ENCODE measurements around the gene CD300LG. TPM values are rescaled to one million over a fixed set of nuclear protein-coding genes. Genes with fewer than 3 reads are reported as not detected.
"Not testable (repeated sequence)": the region's sequence is repeated elsewhere in the genome, so short reads cannot be mapped to it uniquely, and the experiment has no call there.

Gene CD300LG
- total RNA-seq, 1 donor from 2014 or later = 5.4 TPM

GRCh38 chr17:43882761-43883415, 35.9 kb downstream of the CD300LG start:
- Mint-ChIP-seq H3K4me1 (ENCODE audit: unreplicated experiment) (peaks cover 4% of the 10 kb centered on the region), H3K9me3 (ENCODE audit: unreplicated experiment) (no peaks in the 10 kb centered on the region), H3K4me3 (ENCODE audit: unreplicated experiment) (no peak overlapping the region), H3K36me3 (ENCODE audit: low read depth, unreplicated experiment) (peaks cover 4% of the 10 kb centered on the region), H3K27ac (ENCODE audit: unreplicated experiment) (no peak overlapping the region), H3K27me3 (ENCODE audit: unreplicated experiment) (peaks cover 4% of the 10 kb centered on the region)
- no peak for DNase-seq (ENCODE audit: low spot score)
- TF ChIP-seq CTCF (IDR thresholded peaks at IDR 0.05; ENCODE audit: unreplicated experiment) = no peak

GRCh38 chr17:43888548-43888947, 41.6 kb downstream of the CD300LG start:
- no peak overlapping the region for H3K27ac Mint-ChIP-seq (ENCODE audit: unreplicated experiment)
- no peaks in the 10 kb centered on the region for H3K27me3 Mint-ChIP-seq (ENCODE audit: unreplicated experiment)
- H3K36me3 Mint-ChIP-seq (ENCODE audit: low read depth, unreplicated experiment) = peaks cover 4% of the 10 kb centered on the region
- H3K4me3 Mint-ChIP-seq (ENCODE audit: unreplicated experiment) = no peak overlapping the region
- no peak for TF ChIP-seq CTCF (IDR thresholded peaks at IDR 0.05; ENCODE audit: unreplicated experiment)
- no peaks in the 10 kb centered on the region for H3K9me3 Mint-ChIP-seq (ENCODE audit: unreplicated experiment)
- DNase-seq (ENCODE audit: low spot score) = no peak
- peaks cover 3% of the 10 kb centered on the region for H3K4me1 Mint-ChIP-seq (ENCODE audit: unreplicated experiment)

GRCh38 chr17:43890240-43890639, 43.3 kb downstream of the CD300LG start:
- Mint-ChIP-seq H3K4me1 (ENCODE audit: unreplicated experiment) (peaks cover 3% of the 10 kb centered on the region), H3K4me3 (ENCODE audit: unreplicated experiment) (no peak overlapping the region), H3K36me3 (ENCODE audit: low read depth, unreplicated experiment) (peaks cover 4% of the 10 kb centered on the region), H3K9me3 (ENCODE audit: unreplicated experiment) (no peaks in the 10 kb centered on the region), H3K27ac (ENCODE audit: unreplicated experiment) (no peak overlapping the region), H3K27me3 (ENCODE audit: unreplicated experiment) (no peaks in the 10 kb centered on the region)
- TF ChIP-seq CTCF (IDR thresholded peaks at IDR 0.05; ENCODE audit: unreplicated experiment) = no peak
- no peak for DNase-seq (ENCODE audit: low spot score)

GRCh38 chr17:43891851-43892646, 45.1 kb downstream of the CD300LG start:
- DNase-seq (ENCODE audit: low spot score) = no peak
- H3K36me3 Mint-ChIP-seq (ENCODE audit: low read depth, unreplicated experiment) = peaks cover 7% of the 10 kb centered on the region
- H3K27me3 Mint-ChIP-seq (ENCODE audit: unreplicated experiment) = no peaks in the 10 kb centered on the region
- peaks cover 3% of the 10 kb centered on the region for H3K4me1 Mint-ChIP-seq (ENCODE audit: unreplicated experiment)
- H3K9me3 Mint-ChIP-seq (ENCODE audit: unreplicated experiment) = no peaks in the 10 kb centered on the region
- no peak overlapping the region for H3K4me3 Mint-ChIP-seq (ENCODE audit: unreplicated experiment)
- no peak for TF ChIP-seq CTCF (IDR thresholded peaks at IDR 0.05; ENCODE audit: unreplicated experiment)
- no peak overlapping the region for H3K27ac Mint-ChIP-seq (ENCODE audit: unreplicated experiment)

- no peak for DNase-seq (ENCODE audit: low spot score)
- H3K27me3 Mint-ChIP-seq (ENCODE audit: unreplicated experiment) = no peaks in the 10 kb centered on the region
- peaks cover 3% of the 10 kb centered on the region for H3K4me1 Mint-ChIP-seq (ENCODE audit: unreplicated experiment)
- H3K9me3 Mint-ChIP-seq (ENCODE audit: unreplicated experiment) = no peaks in the 10 kb centered on the region
- peaks cover 6% of the 10 kb centered on the region for H3K36me3 Mint-ChIP-seq (ENCODE audit: low read depth, unreplicated experiment)
- no peak for TF ChIP-seq CTCF (IDR thresholded peaks at IDR 0.05; ENCODE audit: unreplicated experiment)
- peak overlapping the region; percentile 24 for H3K27ac Mint-ChIP-seq (ENCODE audit: unreplicated experiment)
- H3K4me3 Mint-ChIP-seq (ENCODE audit: unreplicated experiment) = no peak overlapping the region
Observed at GRCh38 chr17:43892647-43892952, 45.6 kb downstream of the CD300LG start.

- not testable (repeated sequence) for H3K9me3 Mint-ChIP-seq (ENCODE audit: unreplicated experiment); H3K27ac Mint-ChIP-seq (ENCODE audit: unreplicated experiment); H3K4me3 Mint-ChIP-seq (ENCODE audit: unreplicated experiment); H3K4me1 Mint-ChIP-seq (ENCODE audit: unreplicated experiment); DNase-seq (ENCODE audit: low spot score); H3K27me3 Mint-ChIP-seq (ENCODE audit: unreplicated experiment); H3K36me3 Mint-ChIP-seq (ENCODE audit: low read depth, unreplicated experiment)
Observed at GRCh38 chr17:43894494-43894893, 47.5 kb downstream of the CD300LG start.

Data from endothelial cell (in vitro differentiated cells).